Gastrocnemius medialis (tissue), 4 donors: Measurements from ENCODE around the gene NOL9.

Source experiments
- CTCF ChIP-seq, 5 experiments: fragments of 450-650 bp in 3 of 5; fragments of 200-600 bp in 2 of 5; sonication (generic) in 2 of 5; IDR thresholded peaks in 4 of 5; conservative IDR thresholded peaks in 1 of 5; 1 replicate in 4 of 5; 2 replicates in 1 of 5; pipeline ENCODE4 v1.5.1; 2016 to 2019; ENCODE audit warnings: antibody characterized with exemption in 5 of 5, mild to moderate bottlenecking in 3 of 5, moderate library complexity in 3 of 5
- POLR2A ChIP-seq, 2 donors: fragments of 450-650 bp; IDR thresholded peaks; one replicate each; pipeline ENCODE4 v1.6.1; 2017; ENCODE audit warnings: antibody characterized with exemption in 2 of 2, mild to moderate bottlenecking in 2 of 2, moderate library complexity in 2 of 2

DNA sequence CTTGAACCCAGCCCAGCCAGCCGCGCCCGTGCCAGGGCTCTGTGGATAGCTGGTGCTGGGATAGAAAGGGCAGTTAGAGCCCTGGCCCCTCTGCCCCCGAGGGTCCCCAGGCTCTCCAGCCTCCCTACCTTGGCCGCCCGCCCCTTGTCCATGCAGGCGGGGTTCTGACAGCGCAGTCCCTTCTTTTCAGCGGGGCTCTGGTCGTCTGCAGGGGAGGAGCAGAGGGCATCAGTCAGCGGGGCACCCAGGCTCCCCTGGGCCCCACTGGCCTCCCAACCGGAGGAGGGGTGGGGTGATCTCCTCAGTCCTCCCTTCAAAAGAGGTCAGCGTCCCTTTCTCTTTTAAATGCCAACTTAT lies 58.0 kb downstream of the NOL9 start:
- TF ChIP-seq CTCF (IDR thresholded peaks at IDR 0.05 in 4 of 5, conservative IDR thresholded peaks at IDR 0.05 in 1 of 5) (no peak), POLR2A (IDR thresholded peaks at IDR 0.05) (no peak)
